A549 (cell line): ENCODE data around the gene FHL1. TPM values are rescaled to one million over a fixed set of nuclear protein-coding genes. Genes with fewer than 3 reads are reported as not detected.

Source experiments
- ATAC-seq, 2 experiments: fragments of 200-7000 bp in 1 of 2; fragments of >200 bp in 1 of 2; cut with Nextera tagmentation in 1 of 2; cut with Tn5 transposase in 1 of 2; 3 replicates each; pipeline versions ENCODE4 v1.8.0 to v1.9.1; 2018 to 2020; ENCODE audit warnings: mild to moderate bottlenecking in 1 of 2, moderate library complexity in 1 of 2
- CTCF ChIA-PET: fragments of 300-600 bp; sonication (Branson Sonifier 250); formaldehyde crosslinking; extraction: SDS; loops from one replicate; lab custom pipeline; 2021; ENCODE audit warnings: antibody characterized with exemption, inconsistent platforms; lab: Yijun Ruan, JAX
- POLR2A ChIA-PET: fragments of 350-600 bp; formaldehyde crosslinking; extraction: SDS; loops from one replicate; lab custom pipeline; 2021; ENCODE audit warnings: antibody characterized with exemption, inconsistent platforms; lab: Yijun Ruan, JAX
- DNase-seq, 2 experiments: peaks; one replicate each; pipeline versions ENCODE4 v3.0.0 to v3.0.0-alpha.2; 2011 to 2016; ENCODE audit warnings: low read depth in 1 of 2, low spot score in 1 of 2
- FAIRE-seq: peaks from 2 replicates; lab custom pipeline; 2011; peaks lifted over from hg19 to GRCh38; lab: Jason Lieb, UNC
- H3K27ac ChIP-seq, 2 experiments: fragments of >200 bp; sonication (Bioruptor Twin); formaldehyde crosslinking; 3 replicates each; pipeline ENCODE4 v1.5.1; 2016 to 2017
- H3K4me1 ChIP-seq: fragments of >200 bp; sonication (Bioruptor Twin); formaldehyde crosslinking; 3 replicates; pipeline ENCODE4 v1.6.1; 2016
- H3K4me2 ChIP-seq: fragments of >200 bp; sonication (Bioruptor Twin); formaldehyde crosslinking; 3 replicates; pipeline ENCODE4 v1.6.1; 2016
- H3K4me3 ChIP-seq: fragments of >200 bp; sonication (Bioruptor Twin); formaldehyde crosslinking; 3 replicates; pipeline ENCODE4 v1.5.1; 2016
- H3K9me3 ChIP-seq: fragments of >200 bp; sonication (Bioruptor Twin); formaldehyde crosslinking; 3 replicates; pipeline ENCODE4 v1.6.1; 2016
- BCL3 ChIP-seq: fragments of >200 bp; sonication (Bioruptor Twin); formaldehyde crosslinking; IDR thresholded peaks from 3 replicates; pipeline ENCODE4 v1.6.1; 2016
- CEBPB ChIP-seq, 2 experiments: fragments of >200 bp in 1 of 2; sonication (Bioruptor Twin) in 1 of 2; formaldehyde crosslinking in 1 of 2; IDR thresholded peaks; 2 replicates each; pipeline ENCODE4 v1.6.1; 2012 to 2016
- FOSL2 ChIP-seq, 2 experiments: fragments of 450-650 bp in 1 of 2; fragments of >200 bp in 1 of 2; sonication (Bioruptor Twin) in 1 of 2; formaldehyde crosslinking; IDR thresholded peaks; 2 replicates each; pipeline versions ENCODE4 v1.5.0 to v1.6.1; 2016 to 2020; ENCODE audit warnings: mild to moderate bottlenecking in 1 of 2, moderate library complexity in 1 of 2
- HES2 ChIP-seq: fragments of >200 bp; sonication (Bioruptor Twin); formaldehyde crosslinking; IDR thresholded peaks from 2 replicates; pipeline ENCODE4 v1.6.1; 2016
- JUN ChIP-seq, 2 experiments: fragments of >200 bp; sonication (Bioruptor Twin); formaldehyde crosslinking; IDR thresholded peaks; 2 replicates in 1 of 2; 3 replicates in 1 of 2; pipeline ENCODE4 v1.6.1; 2016 to 2017
- MAX ChIP-seq: IDR thresholded peaks from 2 replicates; pipeline ENCODE4 v1.6.1; 2012
- MAZ ChIP-seq: fragments of 150-350 bp; IDR thresholded peaks from 2 replicates; pipeline ENCODE4 v1.6.1; 2014; ENCODE audit warnings: antibody characterized with exemption, low read depth, low read length, borderline replicate concordance
- PHF8 ChIP-seq: fragments of 200-600 bp; sonication (generic); IDR thresholded peaks from 2 replicates; pipeline ENCODE4 v1.6.1; 2016; ENCODE audit warnings: low read depth, mild to moderate bottlenecking, antibody characterized with exemption, moderate library complexity, borderline replicate concordance
- POLR2A ChIP-seq: IDR thresholded peaks from 2 replicates; pipeline ENCODE4 v1.6.1; 2012; ENCODE audit warnings: mild to moderate bottlenecking, low read length
- REST ChIP-seq: fragments of 200-600 bp; sonication (generic); IDR thresholded peaks from 2 replicates; pipeline ENCODE4 v1.6.1; 2016; ENCODE audit warnings: antibody characterized with exemption, mild to moderate bottlenecking, moderate library complexity
- RFX5 ChIP-seq: fragments of 450-650 bp; IDR thresholded peaks from 2 replicates; pipeline ENCODE4 v1.7.1; 2014; ENCODE audit warnings: antibody characterized with exemption, mild to moderate bottlenecking, moderate library complexity
- RNF2 ChIP-seq: fragments of 200-600 bp; sonication (generic); IDR thresholded peaks from 2 replicates; pipeline ENCODE4 v1.6.1; 2016; ENCODE audit warnings: low read depth, mild to moderate bottlenecking, antibody characterized with exemption, moderate library complexity, borderline replicate concordance
- SMC3 ChIP-seq: fragments of >200 bp; sonication (Bioruptor Twin); formaldehyde crosslinking; IDR thresholded peaks from 3 replicates; pipeline ENCODE4 v1.6.1; 2018; ENCODE audit warnings: inconsistent platforms
- ZC3H11A ChIP-seq: fragments of 450-650 bp; IDR thresholded peaks from 2 replicates; pipeline ENCODE4 v1.6.1; 2014; ENCODE audit warnings: antibody characterized with exemption, mild to moderate bottlenecking
- ZFP36 ChIP-seq: fragments of 450-650 bp; IDR thresholded peaks from 2 replicates; pipeline ENCODE4 v1.6.1; 2014; ENCODE audit warnings: borderline replicate concordance; ENCODE audit not compliant: partially characterized antibody
- WGBS: methylation state at CpG from one replicate; pipeline ENCODE4 v1.1.6; 2017; ENCODE audit errors: missing lambda C conversion rate; 5-methylcytosine and 5-hydroxymethylcytosine counted together
- polyA plus RNA-seq, 4 experiments: library from polyadenylated mRNA; depleted of rRNA in 3 of 4; stranded (reverse); fragments of >200 nt; fragmentation: RNase III in 1 of 4; extraction: RNeasy Plus Mini Kit Qiagen cat#74134 plus additional on column Dnase treatment in 1 of 4; gene quantifications; 2 replicates in 3 of 4; 3 replicates in 1 of 4; pipeline ENCODE4 v1.2.3, GENCODE V29; 2011 to 2017

Gene FHL1
- polyA plus RNA-seq, 2 of the 4 experiments (the other 2 are of a cell fraction), result 31.6 to 32.2 TPM

GRCh38 chrX:136250191-136251040 is 103.1 kb downstream of the FHL1 start (continued):
- TF ChIP-seq REST (no peak), PHF8 (no peak), RFX5 (no peak)

GRCh38 chrX:136251041-136251991 is 104.0 kb downstream of the FHL1 start, which contains the start of gene MAP7D3:
Gene MAP7D3 (minus strand): TSS chrX:136251400. CDS start chrX:136251358, 42 bp downstream.
- ATAC-seq, result peak; percentile 94 to 96
- POLR2A ChIA-PET, result no interaction called here
- TF ChIP-seq RNF2 (no peak), JUN (IDR thresholded peaks at IDR 0.05) (peak in 1 of 2 experiments; percentile 55; a peak in 2 of 5 replicates), SMC3 (no peak), ZC3H11A (no peak), PHF8 (peak; percentile 83), MAZ (no peak), BCL3 (0 out of 3 replicates have a peak, but pooled peaks have one; percentile 56), HES2 (no peak), RFX5 (peak; percentile 83), ZFP36 (no peak), CEBPB (IDR thresholded peaks at IDR 0.05) (0 out of 4 replicates have a peak, but pooled peaks of 1 of the 2 experiments have one; percentile 39), POLR2A (peak; percentile 85), FOSL2 (IDR thresholded peaks at IDR 0.05) (no peak), FOSL2 (CRISPR knock-in tag; IDR thresholded peaks at IDR 0.05) (peak; percentile 5; the same call in 1 of the 2 replicates), MAX (peak; percentile 52; the same call in 1 of the 2 replicates)
- peak; percentile 54 to 69 for DNase-seq
- peaks cover 9% of the 10 kb centered on the region; the same call in 1 of the 3 replicates for H3K4me1 ChIP-seq
- H3K4me3 ChIP-seq, result peak within 1 kb of the TSS; percentile 98
- H3K9me3 ChIP-seq, result no peaks in the 10 kb centered on the region
- FAIRE-seq, result no peak
- CTCF ChIA-PET, result no interaction called here
- peak within 1 kb of the TSS; percentile 79 for H3K4me2 ChIP-seq
- 7% methylated on average over 11 of the region's 73 CpGs for WGBS
- peak within 1 kb of the TSS; percentile 91 to 95 for H3K27ac ChIP-seq
